Femur (tissue), 1 donor: ENCODE measurements around the gene ADD1.

Experiments
- DNase-seq: peaks from one replicate; pipeline ENCODE4 v3.0.0-alpha.2; 2017

ADD1 gene, protein sequence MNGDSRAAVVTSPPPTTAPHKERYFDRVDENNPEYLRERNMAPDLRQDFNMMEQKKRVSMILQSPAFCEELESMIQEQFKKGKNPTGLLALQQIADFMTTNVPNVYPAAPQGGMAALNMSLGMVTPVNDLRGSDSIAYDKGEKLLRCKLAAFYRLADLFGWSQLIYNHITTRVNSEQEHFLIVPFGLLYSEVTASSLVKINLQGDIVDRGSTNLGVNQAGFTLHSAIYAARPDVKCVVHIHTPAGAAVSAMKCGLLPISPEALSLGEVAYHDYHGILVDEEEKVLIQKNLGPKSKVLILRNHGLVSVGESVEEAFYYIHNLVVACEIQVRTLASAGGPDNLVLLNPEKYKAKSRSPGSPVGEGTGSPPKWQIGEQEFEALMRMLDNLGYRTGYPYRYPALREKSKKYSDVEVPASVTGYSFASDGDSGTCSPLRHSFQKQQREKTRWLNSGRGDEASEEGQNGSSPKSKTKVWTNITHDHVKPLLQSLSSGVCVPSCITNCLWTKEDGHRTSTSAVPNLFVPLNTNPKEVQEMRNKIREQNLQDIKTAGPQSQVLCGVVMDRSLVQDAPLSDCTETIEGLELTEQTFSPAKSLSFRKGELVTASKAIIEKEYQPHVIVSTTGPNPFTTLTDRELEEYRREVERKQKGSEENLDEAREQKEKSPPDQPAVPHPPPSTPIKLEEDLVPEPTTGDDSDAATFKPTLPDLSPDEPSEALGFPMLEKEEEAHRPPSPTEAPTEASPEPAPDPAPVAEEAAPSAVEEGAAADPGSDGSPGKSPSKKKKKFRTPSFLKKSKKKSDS

DNA sequence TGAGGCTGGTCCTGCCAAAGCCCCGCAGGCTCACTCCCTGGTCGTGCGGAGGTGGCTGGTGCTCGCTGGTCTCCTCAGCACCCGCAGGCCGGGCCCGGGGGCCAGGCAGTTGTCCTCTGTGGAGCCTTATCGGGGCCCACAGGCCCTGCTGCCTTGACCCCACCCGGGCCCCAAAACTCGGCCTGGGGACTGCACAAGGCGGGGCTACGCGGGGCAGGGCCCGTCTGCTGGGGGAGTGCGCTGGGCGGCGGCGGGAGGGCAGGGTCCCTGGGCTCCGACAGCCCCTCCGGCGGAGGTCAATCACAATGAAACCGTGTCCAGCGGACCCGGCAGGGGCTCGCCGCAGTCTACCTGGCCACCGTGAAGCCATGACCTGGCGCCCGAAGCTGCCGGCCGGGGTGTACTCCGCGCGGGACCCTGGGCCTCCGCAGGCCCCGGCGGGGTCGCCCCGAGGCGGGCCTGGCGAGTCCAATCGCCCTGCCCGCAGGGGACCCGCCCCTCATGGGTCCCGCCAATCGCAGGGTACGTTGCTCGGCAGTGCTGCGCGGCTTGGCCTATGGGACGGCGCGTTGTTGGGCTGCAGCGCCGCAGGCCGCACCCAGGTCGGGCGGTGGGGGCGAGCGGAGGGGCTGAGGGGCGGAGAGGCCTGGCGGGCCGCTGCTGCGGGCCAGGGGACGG, at the start of gene ADD1:
ADD1 (plus strand) TSS at position 582 of the 678 bp plus-strand sequence. CDS start 32,072 bp downstream, outside the sequence.
- peak; percentile 98 for DNase-seq

DNA sequence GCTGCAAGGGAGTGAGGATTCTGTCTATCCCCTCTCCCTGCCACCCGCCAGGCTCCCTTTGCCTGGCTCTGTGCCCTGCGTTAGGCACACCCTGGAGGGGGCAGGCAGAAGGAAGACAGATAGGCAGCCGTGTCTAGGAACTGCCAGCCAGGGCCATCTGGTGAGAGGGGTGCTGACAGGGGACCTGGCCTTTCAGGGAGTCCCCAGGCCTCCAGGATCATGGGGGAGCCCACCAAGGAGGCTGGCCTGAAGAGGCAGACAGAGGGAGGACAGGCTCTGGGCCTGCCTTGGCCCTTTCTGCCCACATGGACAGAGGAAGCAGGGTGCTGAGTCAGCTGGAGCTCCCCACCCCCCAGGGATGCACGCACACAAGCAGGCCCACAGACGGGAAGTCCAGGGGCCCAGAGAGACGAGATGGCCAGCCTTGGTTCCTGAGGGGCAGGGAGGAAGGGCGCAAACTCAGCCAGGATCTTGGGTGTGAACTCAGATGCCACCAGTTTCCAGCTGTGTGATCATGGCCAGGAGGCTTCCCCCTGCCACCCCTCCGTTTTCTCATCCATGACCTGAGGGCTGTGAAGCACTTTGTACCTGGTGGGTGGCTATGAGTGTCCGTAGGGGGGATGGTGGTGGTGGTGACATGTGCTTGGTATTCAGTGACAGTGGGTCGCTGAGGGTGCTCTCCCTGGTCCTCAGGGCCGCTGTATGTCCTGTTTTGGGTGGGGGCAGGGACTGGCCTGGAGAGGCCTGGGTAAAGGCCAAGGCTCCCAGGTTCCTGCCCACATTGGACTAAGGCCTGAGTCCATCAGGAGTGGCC, 49.0 kb upstream of the ADD1 start:
- peak; percentile 61 for DNase-seq

DNA sequence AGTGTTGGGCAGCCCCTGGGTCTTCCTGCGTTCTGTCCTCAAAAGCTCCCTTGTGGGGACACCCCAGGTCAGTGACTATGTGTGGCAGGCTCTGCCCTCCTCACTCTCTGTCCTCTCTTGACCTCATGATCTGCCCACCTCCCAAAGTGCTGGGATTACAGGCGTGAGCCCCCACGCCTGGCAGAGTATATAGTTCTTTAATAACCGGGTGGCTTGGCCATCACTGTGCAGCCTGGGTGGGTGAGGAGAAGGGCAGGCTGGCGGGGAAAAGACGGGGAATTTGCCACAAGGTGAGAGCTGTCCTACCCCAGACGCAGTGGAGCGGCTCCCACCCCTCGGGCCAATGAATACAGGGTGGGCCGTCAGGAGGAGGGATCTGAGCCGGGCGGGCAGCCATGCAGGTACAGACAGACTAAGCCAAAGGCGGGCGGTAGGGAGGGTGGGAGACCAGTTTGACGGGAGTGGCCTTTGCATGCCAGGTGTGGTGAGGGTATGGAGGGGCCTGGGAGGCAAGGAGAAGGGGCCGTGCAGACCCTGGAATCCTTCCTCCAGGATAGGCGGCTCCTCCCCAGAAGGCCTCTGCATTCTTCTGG, 48.2 kb upstream of the ADD1 start:
- DNase-seq, result peak; percentile 26

DNA sequence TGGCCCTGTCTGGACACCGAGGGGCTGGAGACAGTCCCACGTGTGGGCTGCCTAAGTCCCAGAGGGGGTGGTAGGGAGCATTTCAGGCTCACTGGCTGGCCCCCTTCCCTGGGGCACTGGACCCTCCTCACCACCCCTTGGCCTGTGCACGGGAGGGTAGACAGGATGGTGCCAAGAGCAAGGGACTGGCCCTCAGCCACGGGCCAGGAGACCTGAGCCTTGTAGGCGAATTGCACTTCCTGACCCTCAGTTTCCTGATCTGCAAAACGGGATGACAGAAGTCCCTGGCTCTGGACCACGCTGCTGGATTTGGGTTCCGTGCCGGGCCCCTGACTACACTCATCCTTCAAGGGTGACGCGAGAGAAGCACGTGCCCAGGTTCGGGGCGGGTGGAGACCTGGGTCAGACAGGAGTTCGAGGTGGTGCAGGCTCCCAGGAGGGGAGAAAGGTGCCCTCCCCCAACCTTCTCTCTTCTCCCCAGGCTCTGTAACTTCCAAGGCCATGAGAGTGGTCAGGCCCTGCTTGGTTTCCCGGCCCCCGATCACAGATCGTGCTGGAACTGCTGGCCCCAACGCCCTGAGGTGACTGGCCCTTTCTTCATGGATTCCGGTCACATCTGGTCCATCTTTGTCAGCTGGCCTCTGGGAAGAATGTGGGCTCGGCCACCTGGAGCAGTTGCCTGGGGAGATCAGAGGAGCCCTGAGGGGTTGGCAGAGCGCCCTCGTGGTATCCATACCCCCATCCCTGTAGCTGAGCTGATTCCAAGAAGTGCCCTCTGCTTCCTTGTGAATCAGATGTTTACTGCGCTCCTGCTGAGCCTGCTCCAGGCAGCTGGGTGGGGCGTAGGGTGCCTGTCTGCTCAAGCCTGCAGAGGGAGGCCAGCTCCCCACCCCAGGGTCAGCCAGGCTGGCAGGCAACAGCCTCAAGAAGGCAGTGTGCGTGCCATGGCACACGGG, 47.5 kb upstream of the ADD1 start:
- peak; percentile 30 for DNase-seq

DNA sequence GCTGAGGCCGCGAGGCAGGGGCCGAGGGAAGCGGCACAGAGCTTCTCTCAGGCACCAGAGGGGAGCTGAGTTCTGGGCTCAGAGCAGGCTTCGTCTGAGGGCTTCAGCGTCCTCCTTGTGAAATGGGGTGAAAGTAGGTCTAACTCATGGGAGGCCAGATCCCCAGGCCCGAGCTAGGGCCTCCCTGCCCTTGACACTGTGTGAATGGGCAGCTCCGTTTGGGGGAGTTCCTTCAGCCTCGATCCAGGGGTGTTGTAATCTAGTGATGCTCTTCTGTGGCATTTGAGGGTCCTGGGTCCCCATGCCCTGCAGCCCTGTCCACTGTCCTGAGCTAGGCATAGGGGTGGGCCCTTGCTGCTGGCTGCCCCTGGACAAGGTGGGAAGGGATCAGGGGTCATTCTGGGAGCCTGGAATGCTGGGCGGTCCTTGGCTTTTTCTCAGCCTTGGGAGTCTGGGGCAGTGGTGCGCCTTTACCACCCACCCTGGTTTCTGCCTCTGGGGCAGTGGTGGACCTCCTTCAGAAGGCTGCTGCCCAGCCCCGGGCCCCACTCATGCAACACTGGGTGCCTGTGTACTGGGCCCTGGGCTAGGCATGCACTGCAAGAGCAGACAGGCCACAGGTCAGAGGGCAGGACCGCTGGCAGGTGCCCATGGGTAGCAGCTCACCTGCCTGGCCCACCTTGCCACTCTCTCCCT, 46.6 kb upstream of the ADD1 start:
- DNase-seq, result no peak

DNA sequence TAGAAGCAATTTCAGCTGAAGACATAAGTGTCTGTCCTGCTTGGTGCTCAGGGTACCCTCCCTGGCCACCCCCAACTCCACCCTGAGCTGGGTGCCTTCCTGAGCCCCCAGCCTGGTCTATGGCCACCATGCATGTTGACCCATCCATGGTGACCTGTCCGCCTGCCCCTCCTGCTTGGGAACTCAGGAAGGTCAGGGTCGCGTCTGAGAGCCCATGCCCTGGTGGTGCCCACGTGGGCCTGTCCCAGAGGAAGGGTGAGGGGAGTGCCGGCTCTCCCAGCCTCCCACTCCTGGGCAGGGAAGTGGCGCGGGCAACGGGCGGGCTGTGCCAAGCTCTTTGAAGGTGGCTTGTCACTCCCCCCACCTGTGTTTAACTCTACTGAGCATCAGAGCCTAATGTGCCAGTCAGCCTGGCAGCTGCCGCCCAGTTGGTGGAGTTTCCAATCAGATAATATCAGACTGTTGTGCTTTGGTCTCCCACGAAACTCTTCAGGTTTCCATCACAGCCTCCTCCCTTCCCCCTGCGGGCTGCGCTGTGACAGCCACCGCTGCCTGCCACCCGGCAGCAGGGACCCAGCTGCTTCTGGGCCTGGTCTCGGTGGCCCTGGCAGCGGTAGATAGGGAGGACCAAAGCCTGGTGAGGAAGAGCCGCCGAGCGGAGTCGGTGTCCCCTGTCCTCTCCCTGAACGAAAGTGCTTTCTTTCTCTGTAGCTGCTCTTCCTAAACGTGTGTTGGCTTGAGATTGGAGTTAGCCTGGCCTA, 45.9 kb upstream of the ADD1 start:
- DNase-seq, result peak; percentile 30

DNA sequence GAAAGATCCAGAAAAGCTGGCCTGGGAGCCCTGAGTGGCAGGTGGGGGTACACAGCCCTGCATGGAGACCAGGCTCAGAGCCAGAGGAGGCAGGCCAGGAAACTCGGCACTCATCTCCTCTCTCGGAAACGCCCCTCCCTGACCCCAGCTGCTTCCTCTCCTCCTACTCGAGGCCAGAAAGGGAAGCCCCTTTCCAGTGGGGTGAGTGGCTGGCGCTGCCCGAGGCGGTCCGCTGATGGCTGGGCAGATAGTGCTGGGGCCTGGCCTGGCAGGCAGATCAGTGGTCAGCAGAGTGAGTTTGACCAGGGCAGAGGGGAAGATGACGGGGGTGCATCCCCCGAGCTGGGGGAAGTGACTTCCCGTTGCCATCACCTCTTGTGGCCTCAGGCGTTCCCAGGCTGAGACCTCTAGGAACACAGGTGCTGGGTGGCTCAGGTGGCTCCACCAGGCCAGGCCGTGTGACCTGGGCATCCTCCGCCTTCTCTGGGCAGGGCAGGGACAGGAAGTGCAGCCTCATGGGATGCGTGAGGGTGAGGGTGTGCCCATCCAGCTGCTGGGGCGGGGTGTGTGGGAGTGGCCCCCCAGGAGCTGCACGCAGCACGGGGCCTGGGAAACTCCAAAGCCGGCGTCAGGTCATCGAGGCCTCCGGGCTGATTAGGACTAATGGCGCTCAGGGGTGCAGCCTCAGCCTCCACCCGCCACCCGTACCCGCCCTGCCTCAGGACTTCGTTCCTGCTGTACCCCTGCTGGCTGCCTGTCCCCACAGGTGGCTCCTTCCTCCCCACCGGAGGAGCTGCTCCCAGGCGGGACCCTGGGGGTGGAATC, 45.0 kb upstream of the ADD1 start:
- peak; percentile 87 for DNase-seq

DNA sequence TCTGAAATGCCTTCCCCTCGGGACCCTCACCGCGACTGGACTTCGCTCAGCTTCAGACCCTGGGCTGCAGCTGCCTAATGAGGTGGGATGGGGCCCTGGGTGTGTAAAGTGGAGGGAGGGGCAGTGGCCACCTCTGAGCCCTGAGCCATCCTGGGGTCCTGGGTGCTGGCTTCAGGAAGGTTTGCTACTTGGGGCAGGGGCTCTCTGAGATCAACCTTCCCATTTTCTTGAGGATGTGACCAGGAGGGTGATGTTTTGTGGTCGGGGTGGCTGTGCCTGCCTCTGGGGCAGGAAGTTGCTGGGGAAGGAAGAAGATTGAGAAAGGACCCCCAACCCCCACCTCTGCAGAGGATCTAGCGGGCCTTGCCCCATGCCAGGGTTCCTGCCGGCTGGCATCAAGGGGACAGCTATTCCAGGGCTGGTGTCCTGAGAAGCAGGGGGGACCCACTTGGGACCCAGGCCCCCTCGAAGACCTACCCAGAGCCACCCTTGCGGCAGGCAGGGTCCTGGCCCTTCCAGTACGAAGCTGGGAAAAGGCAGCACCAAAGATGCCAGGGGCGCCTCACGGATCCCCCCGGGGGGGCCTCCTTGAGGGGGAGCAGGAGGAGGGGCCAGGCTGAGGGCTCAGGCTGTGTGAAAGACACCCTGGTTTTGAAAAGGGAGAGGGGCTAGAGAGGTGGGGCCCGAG, 44.3 kb upstream of the ADD1 start:
- peak; percentile 42 for DNase-seq

DNA sequence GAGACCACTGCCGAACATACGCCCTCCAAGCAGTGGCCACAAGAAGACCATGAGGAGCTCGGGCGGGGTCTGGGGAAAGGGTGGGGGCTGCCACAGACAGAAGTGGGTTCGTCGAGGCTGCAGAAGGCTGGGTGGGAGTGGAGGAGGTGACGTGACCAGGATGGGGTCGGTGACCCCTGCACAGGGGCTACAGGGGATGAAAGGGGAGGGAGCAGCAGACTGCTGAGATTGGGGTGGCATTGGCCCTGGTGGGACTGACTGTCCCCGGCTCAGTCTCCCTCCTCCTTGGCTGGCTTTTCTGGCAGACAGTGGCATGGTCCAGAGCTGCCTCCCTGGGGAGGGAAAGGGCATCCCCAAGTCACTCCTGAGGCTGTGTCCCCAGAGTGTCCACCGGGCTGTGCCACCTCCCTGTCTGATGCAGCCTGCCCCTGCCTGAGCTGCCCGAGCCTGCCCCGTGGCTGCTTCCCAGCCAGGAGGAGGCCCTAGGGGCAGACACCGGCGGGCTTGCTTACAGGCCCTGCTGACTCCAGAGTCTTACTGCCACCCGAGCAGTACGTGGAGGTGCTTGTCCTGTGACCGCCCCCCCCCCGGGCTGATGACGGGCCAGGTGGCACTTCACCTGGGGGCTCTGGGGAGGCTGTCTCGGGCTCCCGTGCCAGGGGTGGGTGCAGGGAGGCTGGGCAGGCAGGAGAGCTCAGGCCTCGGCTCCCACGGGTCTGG, 43.5 kb upstream of the ADD1 start:
- DNase-seq, result peak; percentile 50

DNA sequence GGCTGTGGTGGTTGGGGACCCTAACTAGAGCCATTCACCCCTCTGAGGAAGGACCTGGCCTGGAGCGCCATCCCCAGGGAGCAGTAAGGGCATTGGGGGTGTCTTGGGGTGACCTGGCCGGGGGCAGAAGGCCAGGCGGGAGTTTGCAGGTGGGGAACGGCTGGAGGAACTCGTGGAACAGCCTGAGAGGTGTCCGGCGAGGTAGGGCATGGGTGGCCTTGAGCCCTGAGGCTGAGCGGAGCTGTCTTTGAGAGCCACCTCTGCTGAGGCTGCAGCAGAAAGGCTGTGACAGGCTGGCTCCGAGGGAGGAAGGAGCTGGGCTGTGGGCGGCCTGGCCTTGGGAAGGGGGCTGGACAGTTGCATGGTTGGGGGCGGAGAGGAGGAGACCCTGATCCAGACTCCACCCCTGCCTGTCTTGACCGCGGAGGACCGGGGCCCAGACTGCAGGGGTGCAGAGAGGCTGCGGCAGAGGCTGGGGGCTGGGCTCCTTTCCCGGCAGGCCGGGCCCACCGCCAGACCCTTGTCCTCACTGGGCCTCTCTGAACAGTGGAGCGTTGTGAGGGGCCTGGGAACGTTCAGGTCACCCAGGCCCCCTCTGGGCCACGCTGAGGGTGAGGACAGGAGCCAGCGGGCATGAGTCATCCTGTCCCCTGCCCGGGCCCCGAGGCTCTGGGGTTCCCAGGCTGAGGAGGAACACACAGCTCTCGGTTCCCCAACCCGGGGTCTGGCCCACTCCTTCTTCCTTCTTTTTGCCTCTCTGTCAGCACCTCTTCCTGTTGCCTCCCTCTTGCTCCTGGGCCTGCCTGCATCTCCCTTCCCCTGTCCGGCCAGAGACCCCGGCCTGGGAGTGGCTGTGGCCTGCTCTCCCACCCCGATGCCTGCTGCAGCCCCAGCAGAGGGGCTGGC, 42.7 kb upstream of the ADD1 start:
- peak; percentile 96 for DNase-seq

DNA sequence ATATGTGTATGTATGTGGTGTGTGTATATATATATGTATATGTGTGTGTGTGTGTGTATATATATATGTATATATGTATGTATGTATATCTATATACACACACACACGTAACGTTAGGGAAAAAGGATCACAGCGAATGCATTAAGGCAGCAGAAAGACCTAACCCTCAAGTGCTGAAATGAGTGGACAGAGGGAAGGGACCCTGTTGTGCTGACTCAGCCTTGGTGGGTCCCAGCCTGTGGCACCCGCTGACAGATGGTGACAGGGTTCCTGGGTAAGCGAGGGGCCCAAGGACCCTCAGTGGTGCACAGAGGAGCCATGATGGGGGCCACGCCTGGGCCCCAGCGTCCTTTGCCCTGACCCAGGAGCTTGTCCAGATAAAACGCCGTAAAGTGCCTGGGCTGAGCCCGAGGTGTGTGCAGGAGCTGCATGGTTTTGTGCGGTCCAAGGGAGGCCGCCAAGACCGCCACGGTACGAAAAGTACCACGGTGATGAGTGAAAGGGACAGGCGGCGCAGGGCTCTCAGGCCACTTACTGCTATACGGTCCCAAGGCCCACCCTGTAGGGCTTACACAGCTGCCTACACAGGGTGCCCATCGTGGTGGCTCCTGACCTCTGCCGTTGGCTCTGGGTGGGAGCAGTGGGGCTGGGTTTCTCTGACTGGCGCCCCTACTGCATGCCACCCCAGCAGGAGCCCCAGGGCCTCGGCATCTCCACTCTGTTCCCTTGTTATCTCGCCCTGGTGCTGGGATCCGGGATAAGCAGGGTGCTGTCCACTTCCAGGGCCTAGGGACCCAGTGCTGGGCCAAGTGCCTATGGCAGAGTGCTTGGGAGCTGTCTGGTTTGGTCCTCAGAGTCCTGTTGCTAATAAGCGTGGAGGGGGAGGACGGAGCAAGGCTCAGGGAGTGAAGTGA, 40.8 kb upstream of the ADD1 start:
- DNase-seq, result peak; percentile 13

DNA sequence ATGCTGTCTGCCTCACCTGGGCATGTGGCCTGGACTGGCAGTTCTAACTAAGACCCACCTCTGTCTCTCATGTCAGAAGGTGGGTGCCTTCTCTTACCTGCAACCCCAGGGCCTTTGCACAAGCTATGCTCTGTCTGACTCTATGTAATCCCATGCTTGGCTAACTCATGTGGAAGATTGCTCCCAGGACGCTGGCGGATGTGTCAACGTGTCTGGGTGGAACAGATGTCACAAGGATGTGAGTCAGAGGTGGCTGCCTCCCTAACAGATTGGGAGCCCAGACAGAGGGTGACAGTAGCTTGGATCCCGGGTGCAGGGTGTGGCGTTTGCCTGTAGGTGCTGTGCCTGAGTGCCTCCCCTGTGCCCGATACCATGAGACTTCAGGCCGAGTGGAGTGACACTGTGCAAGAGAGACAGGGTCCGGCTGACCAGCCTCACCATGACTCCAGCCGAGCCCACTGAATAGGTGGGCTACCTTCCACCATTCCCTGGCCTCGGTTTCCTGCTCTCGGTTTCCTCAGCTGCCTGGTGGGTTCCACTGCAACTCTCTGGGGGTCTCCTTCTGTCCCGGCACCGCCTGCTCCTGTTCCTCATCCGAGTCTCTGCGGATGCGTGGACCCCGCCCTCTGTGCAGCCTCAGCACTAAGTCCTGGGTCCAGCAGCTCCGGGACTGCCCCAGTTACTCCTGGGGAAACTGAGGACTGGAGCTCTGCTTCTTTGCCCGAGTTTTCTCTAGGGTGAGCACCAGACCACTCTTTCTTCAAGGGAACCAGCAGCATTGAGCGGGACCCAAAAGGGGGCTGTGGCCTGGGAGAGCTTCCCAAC, 39.8 kb upstream of the ADD1 start:
- DNase-seq, result peak; percentile 26

DNA sequence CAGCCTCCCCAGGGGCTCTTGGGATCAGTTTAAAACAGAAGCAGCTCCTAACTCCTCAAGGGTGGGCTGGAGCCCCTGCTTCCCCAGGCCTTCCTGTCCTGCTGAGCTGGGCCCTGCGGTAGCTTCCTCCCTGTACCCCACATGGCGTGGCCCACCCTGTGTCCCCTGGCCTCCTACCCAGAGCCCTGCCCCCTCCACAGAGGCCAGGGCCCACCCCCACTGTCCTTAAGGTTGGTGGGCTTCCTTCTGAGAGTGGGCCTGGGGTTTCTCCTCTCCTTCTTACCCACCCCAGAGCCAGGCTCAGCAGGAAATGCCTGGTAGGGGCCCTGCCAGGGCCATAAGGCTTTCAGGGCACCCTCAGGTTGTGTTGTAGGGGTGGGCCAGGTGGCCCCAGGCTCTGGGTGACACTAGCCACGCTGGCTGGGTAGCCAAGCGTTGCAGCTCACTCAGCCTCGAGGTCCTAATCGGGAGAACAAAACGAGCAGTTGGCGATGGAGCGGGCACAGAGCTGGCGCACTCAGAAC, 39.1 kb upstream of the ADD1 start:
- DNase-seq, result no peak
